GM12865 (cell line): Measurements from ENCODE around the gene PLA2G4A.

ENCODE experiments used
- DNase-seq: peaks from one replicate; pipeline ENCODE4 v3.0.0; 2010; ENCODE audit warnings: low read depth
- H3K4me3 ChIP-seq: 2 replicates; pipeline ENCODE4 v1.5.1; 2011; ENCODE audit warnings: mild to moderate bottlenecking, low read depth, low read length, control low read depth
- CTCF ChIP-seq: IDR thresholded peaks from 2 replicates; pipeline ENCODE4 v1.5.1; 2011; ENCODE audit warnings: low read length, control low read depth, low read depth, inconsistent platforms; ENCODE audit not compliant: insufficient read depth; ENCODE audit errors: missing control alignments

PLA2G4A gene

GRCh38 chr1:186878356-186878755 is 49.6 kb downstream of the PLA2G4A start:
- TF ChIP-seq CTCF, result no peak
- H3K4me3 ChIP-seq, result no peak overlapping the region
- DNase-seq, result no peak

- DNase-seq, result no peak
- H3K4me3 ChIP-seq, result no peak overlapping the region
- TF ChIP-seq CTCF, result no peak
Measured at GRCh38 chr1:186880982-186881381, 52.2 kb downstream of the PLA2G4A start.

- no peak overlapping the region for H3K4me3 ChIP-seq
- no peak for DNase-seq
- TF ChIP-seq CTCF, result no peak
Measured at GRCh38 chr1:186882372-186883134, 53.8 kb downstream of the PLA2G4A start.

- DNase-seq, result no peak
- H3K4me3 ChIP-seq, result no peak overlapping the region
- no peak for TF ChIP-seq CTCF
Measured at GRCh38 chr1:186884251-186884650, 55.5 kb downstream of the PLA2G4A start.

- H3K4me3 ChIP-seq, result no peak overlapping the region
- no peak for TF ChIP-seq CTCF
- DNase-seq, result no peak
Measured at GRCh38 chr1:186887203-186887602, 58.5 kb downstream of the PLA2G4A start.

GRCh38 chr1:186888367-186888766 is 59.6 kb downstream of the PLA2G4A start:
- no peak overlapping the region for H3K4me3 ChIP-seq
- DNase-seq, result no peak
- TF ChIP-seq CTCF, result no peak

- no peak overlapping the region for H3K4me3 ChIP-seq
- TF ChIP-seq CTCF, result no peak
- DNase-seq, result no peak
Measured at GRCh38 chr1:186892936-186893335, 64.2 kb downstream of the PLA2G4A start.
